SU-DHL-6 (cell line): ENCODE data around the gene POU6F2.

Experiments
- EZH2phosphoT487 ChIP-seq: fragments of 200-600 bp; sonication (generic), shearing (Covaris generic); conservative IDR thresholded peaks from 2 replicates; pipeline ENCODE4 v1.6.1; 2018; ENCODE audit warnings: mild to moderate bottlenecking, antibody characterized with exemption, low read length, moderate library complexity, mixed read lengths
- TF ChIP-seq, protein P1 (sequence below): fragments of 200-600 bp; sonication (generic); IDR thresholded peaks from one replicate; pipeline ENCODE4 v1.5.1; 2017; ENCODE audit warnings: antibody characterized with exemption, mild to moderate bottlenecking, low read length, moderate library complexity; ENCODE audit not compliant: insufficient read depth, poor library complexity, severe bottlenecking

DNA sequence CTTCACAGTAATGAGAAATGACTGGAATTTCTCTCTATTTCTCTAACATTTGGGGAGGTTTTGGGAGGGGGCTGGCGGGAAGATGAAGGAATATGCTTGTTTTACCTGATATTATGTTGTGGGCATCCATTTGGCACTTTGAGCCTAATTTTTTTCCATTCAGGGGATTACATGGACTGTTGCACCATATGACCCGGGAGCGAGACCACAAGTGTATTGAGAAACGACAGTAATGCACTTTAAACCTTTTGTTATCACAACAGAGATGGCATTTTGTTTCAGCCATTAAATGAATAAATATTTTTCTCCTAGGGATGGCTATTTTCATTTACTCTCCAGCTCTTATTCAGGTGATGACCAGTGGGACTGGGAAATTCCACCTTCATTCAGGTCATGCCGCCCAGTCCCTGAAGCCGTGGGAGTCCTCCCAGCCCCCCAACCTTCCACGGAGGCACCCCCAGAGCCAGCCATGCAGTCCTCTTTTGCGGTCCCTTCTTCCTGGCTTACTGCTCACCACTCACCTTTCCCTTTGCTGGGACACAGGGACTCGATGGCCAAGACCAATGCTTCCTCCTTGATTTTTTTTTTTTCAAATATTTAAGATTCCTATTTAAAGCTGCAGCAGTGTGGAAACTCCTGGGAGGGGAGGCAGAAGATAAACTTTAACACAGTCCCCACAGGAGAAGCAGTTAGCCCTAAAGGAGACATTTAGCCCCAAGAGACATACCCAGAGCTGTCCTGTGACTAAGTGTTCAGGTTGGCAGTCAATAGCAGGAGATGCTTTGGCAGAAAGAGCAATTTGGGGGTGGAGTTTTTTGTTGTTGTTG, 397.6 kb downstream of the POU6F2 start:
- TF ChIP-seq, protein P1, sequence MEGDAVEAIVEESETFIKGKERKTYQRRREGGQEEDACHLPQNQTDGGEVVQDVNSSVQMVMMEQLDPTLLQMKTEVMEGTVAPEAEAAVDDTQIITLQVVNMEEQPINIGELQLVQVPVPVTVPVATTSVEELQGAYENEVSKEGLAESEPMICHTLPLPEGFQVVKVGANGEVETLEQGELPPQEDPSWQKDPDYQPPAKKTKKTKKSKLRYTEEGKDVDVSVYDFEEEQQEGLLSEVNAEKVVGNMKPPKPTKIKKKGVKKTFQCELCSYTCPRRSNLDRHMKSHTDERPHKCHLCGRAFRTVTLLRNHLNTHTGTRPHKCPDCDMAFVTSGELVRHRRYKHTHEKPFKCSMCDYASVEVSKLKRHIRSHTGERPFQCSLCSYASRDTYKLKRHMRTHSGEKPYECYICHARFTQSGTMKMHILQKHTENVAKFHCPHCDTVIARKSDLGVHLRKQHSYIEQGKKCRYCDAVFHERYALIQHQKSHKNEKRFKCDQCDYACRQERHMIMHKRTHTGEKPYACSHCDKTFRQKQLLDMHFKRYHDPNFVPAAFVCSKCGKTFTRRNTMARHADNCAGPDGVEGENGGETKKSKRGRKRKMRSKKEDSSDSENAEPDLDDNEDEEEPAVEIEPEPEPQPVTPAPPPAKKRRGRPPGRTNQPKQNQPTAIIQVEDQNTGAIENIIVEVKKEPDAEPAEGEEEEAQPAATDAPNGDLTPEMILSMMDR = no peak
- no peak for TF ChIP-seq EZH2phosphoT487
